ENCODE results near the gene PACSIN1.

The PACSIN1 gene

GRCh38 chr6:34554291-34555006 lies 88.6 kb downstream of the PACSIN1 start:
- no peak overlapping the region for H3K4me3 ChIP-seq
- H3K27ac ChIP-seq: no peak overlapping the region

- Histone ChIP-seq H3K27ac (peak overlapping the region in 1 of 21 experiments; percentile 2), H3K4me3 (no peak overlapping the region)
Measured at GRCh38 chr6:34555007-34555322, 89.1 kb downstream of the PACSIN1 start.

- no peak overlapping the region for H3K4me3 ChIP-seq
- peak overlapping the region in 1 of 21 experiments; percentile 2 for H3K27ac ChIP-seq
Measured at GRCh38 chr6:34555328-34555727, 89.5 kb downstream of the PACSIN1 start.

- H3K4me3 ChIP-seq: no peak within 1 kb of the TSS
- H3K27ac ChIP-seq: peak within 1 kb of the TSS in 1 of 21 experiments; percentile 28
Measured at GRCh38 chr6:34556031-34556471, 90.2 kb downstream of the PACSIN1 start, which contains the start of gene SPDEF. Gene SPDEF (minus strand): TSS chr6:34556329. CDS start chr6:34544455, 11,874 bp downstream.

- Histone ChIP-seq H3K27ac (no peak overlapping the region), H3K4me3 (no peak overlapping the region)
Measured at GRCh38 chr6:34556493-34556892, 90.6 kb downstream of the PACSIN1 start.

GRCh38 chr6:34557228-34557627 lies 91.4 kb downstream of the PACSIN1 start:
- Histone ChIP-seq H3K4me3 (no peak overlapping the region), H3K27ac (no peak overlapping the region)

- Histone ChIP-seq H3K27ac (no peak overlapping the region), H3K4me3 (no peak overlapping the region)
Measured at GRCh38 chr6:34558172-34558714, 92.4 kb downstream of the PACSIN1 start.

GRCh38 chr6:34559651-34560365 lies 93.9 kb downstream of the PACSIN1 start:
- Histone ChIP-seq H3K27ac (no peak overlapping the region), H3K4me3 (no peak overlapping the region)

- no peak overlapping the region for H3K27ac ChIP-seq
- no peak overlapping the region for H3K4me3 ChIP-seq
Measured at GRCh38 chr6:34560366-34561226, 94.7 kb downstream of the PACSIN1 start.

- no peak overlapping the region for H3K27ac ChIP-seq
- H3K4me3 ChIP-seq: no peak overlapping the region
Measured at GRCh38 chr6:34561227-34561530, 95.3 kb downstream of the PACSIN1 start.

GRCh38 chr6:34562350-34562749 lies 96.5 kb downstream of the PACSIN1 start:
- no peak overlapping the region for H3K4me3 ChIP-seq
- H3K27ac ChIP-seq: no peak overlapping the region

- Histone ChIP-seq H3K27ac (no peak overlapping the region), H3K4me3 (no peak overlapping the region)
Measured at GRCh38 chr6:34562861-34563512, 97.1 kb downstream of the PACSIN1 start.

- Histone ChIP-seq H3K4me3 (no peak overlapping the region), H3K27ac (no peak overlapping the region)
Measured at GRCh38 chr6:34563513-34563870, 97.6 kb downstream of the PACSIN1 start.

GRCh38 chr6:34564181-34564580 lies 98.3 kb downstream of the PACSIN1 start:
- Histone ChIP-seq H3K4me3 (no peak overlapping the region), H3K27ac (no peak overlapping the region)

GRCh38 chr6:34565722-34566137 lies 99.9 kb downstream of the PACSIN1 start:
- Histone ChIP-seq H3K4me3 (no peak overlapping the region), H3K27ac (no peak overlapping the region)

GRCh38 chr6:34566830-34567546 lies 101.1 kb downstream of the PACSIN1 start:
- Histone ChIP-seq H3K4me3 (no peak overlapping the region), H3K27ac (no peak overlapping the region)

GRCh38 chr6:34568341-34569201 lies 102.7 kb downstream of the PACSIN1 start:
- Histone ChIP-seq H3K4me3 (no peak overlapping the region), H3K27ac (no peak overlapping the region)

- H3K27ac ChIP-seq: no peak overlapping the region
- no peak overlapping the region for H3K4me3 ChIP-seq
Measured at GRCh38 chr6:34569361-34569973, 103.6 kb downstream of the PACSIN1 start.

Data from skin epidermis (tissue), 12 donors.